H1 (cell line): ENCODE data around the gene STX7. TPM values are rescaled to one million over a fixed set of nuclear protein-coding genes. Genes with fewer than 3 reads are reported as not detected.

Experiments
- CEBPB ChIP-seq: IDR thresholded peaks from 2 replicates; pipeline ENCODE4 v1.6.1; 2012; ENCODE audit warnings: low read depth, low read length
- CHD2 ChIP-seq: IDR thresholded peaks from 2 replicates; pipeline ENCODE4 v1.6.1; 2012; ENCODE audit warnings: low read length, improper control_type of control experiment
- JUN ChIP-seq: IDR thresholded peaks from 2 replicates; pipeline ENCODE4 v1.6.1; 2011; ENCODE audit warnings: low read depth, mild to moderate bottlenecking, improper control_type of control experiment, low read length
- KDM5A ChIP-seq: fragments of 200-600 bp; IDR thresholded peaks from 2 replicates; pipeline ENCODE4 v1.7.1; 2012; ENCODE audit warnings: mild to moderate bottlenecking, low read length, inconsistent platforms, mixed read lengths
- SP1 ChIP-seq: IDR thresholded peaks from 2 replicates; pipeline ENCODE4 v1.6.1; 2011; ENCODE audit warnings: low read depth, low read length
- SP4 ChIP-seq: IDR thresholded peaks from 2 replicates; pipeline ENCODE4 v1.6.1; 2012; ENCODE audit warnings: low read length, inconsistent platforms
- SRF ChIP-seq: IDR thresholded peaks from 2 replicates; pipeline ENCODE4 v1.6.1; 2011; ENCODE audit warnings: mild to moderate bottlenecking, low read depth, low read length, moderate library complexity
- TAF7 ChIP-seq: optimal IDR thresholded peaks from 2 replicates; pipeline ENCODE3; 2011; ENCODE audit warnings: low read depth, mild to moderate bottlenecking, inconsistent platforms, low read length, moderate library complexity, borderline replicate concordance
- polyA plus RNA-seq, 7 experiments: library from polyadenylated mRNA; depleted of rRNA in 3 of 7; stranded (reverse) in 5 of 7; unstranded in 2 of 7; fragments of >200 nt in 5 of 7; fragments of 200-250 nt in 2 of 7; gene quantifications; 1 replicate in 5 of 7; 2 replicates in 1 of 7; 4 replicates in 1 of 7; pipeline versions ENCODE4 v1.2.1 to v1.2.3, GENCODE V29; 2011 to 2013; ENCODE audit warnings: missing spikeins in 2 of 7, mixed read lengths in 2 of 7
- total RNA-seq: library from RNA; stranded (reverse); fragmentation: NEBNext Ultra II Directional; extraction: Animal tissue kit (Norgen Biotek cat#: 25700); gene quantifications from 2 replicates; pipeline ENCODE4 v1.2.1, GENCODE V29; 2021

Gene STX7
- total and polyA plus RNA-seq, 2 of the 8 experiments (the other 6 are each of a cell fraction or from before 2014, with no cell fraction given) = 5.7 to 27.9 TPM

DNA sequence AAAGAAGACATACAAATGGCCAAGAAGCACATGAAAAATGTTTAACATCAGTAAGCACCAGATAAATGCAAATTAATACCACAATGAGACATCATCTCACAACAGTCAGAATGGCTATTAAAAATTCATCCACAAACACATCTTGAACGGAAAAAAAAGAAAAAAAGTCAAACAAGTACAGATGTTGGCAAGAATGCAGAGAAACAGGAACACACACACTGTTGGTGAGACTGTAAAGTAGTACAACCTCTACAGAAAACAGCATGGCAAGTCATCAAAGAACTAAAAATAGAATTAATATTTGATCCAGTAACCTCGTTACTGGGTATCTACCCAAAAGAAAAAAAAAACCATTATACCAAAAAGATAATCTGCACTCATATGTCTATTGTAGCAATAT is 6.5 kb downstream of the STX7 start (continued):
- no peak for TF ChIP-seq JUN
- no peak for TF ChIP-seq SP4
- TF ChIP-seq KDM5A = no peak
- no peak for TF ChIP-seq SP1
- no peak for TF ChIP-seq SRF
- TF ChIP-seq CHD2 = no peak
- no peak for TF ChIP-seq TAF7
- TF ChIP-seq CEBPB = no peak
- TF ChIP-seq, all 59 proteins: peak for 0
